RWPE1 (cell line): ENCODE measurements around the gene CPAMD8.
"Not testable (repeated sequence)": the region's sequence is repeated elsewhere in the genome, so short reads cannot be mapped to it uniquely, and the experiment has no call there.

Experiments
- CTCF ChIA-PET: fragments of 350-600 bp; sonication (Branson Sonifier 250); formaldehyde crosslinking; extraction: SDS; loops from one replicate; lab custom pipeline; 2021; lab: Yijun Ruan, JAX
- POLR2A ChIA-PET: fragments of 400-600 bp; formaldehyde crosslinking; extraction: SDS; loops from one replicate; lab custom pipeline; 2020; ENCODE audit warnings: antibody characterized with exemption; ENCODE audit not compliant: low non-redundant PET; lab: Yijun Ruan, JAX
- DNase-seq: peaks from one replicate; pipeline ENCODE4 v3.0.0; 2012; ENCODE audit warnings: low spot score
- H3K27ac ChIP-seq: fragments of 450-650 bp; 2 replicates; pipeline ENCODE4 v1.5.1; 2017
- CTCF ChIP-seq: fragments of 450-650 bp; conservative IDR thresholded peaks from 2 replicates; pipeline ENCODE4 v1.5.1; 2017; ENCODE audit warnings: low read depth, mild to moderate bottlenecking

Gene CPAMD8

GRCh38 chr19:17023805-17024204 lies 2.8 kb downstream of the CPAMD8 start:
- ChIA-PET CTCF (no interaction called here), POLR2A (no interaction called here)
- no peak overlapping the region for H3K27ac ChIP-seq
- DNase-seq = no peak
- TF ChIP-seq CTCF = no peak

- ChIA-PET POLR2A (no interaction called here), CTCF (interaction anchor here (0.6 kb wide), 1 partner anchor 273 kb away, joined by 6 read pairs; no protein-coding TSS in a partner anchor)
- H3K27ac ChIP-seq = no peak overlapping the region
- no peak for TF ChIP-seq CTCF
- DNase-seq = no peak
Measured at GRCh38 chr19:17022738-17023137, 3.9 kb downstream of the CPAMD8 start.

GRCh38 chr19:17021793-17022590 lies 4.6 kb downstream of the CPAMD8 start:
- CTCF ChIA-PET = interaction anchor here (0.6 kb wide), 1 partner anchor 192 kb away, joined by 3 read pairs; no protein-coding TSS in a partner anchor
- TF ChIP-seq CTCF = no peak
- peak; percentile 79 for DNase-seq
- H3K27ac ChIP-seq = no peak overlapping the region
- POLR2A ChIA-PET = no interaction called here

- no peak for DNase-seq
- no peak for TF ChIP-seq CTCF
- POLR2A ChIA-PET = no interaction called here
- CTCF ChIA-PET = no interaction called here
- H3K27ac ChIP-seq = no peak overlapping the region
Measured at GRCh38 chr19:17021328-17021727, 5.3 kb downstream of the CPAMD8 start.

- ChIA-PET CTCF (no interaction called here), POLR2A (no interaction called here)
- no peak overlapping the region for H3K27ac ChIP-seq
- TF ChIP-seq CTCF = no peak
- DNase-seq = no peak
Measured at GRCh38 chr19:17020823-17021222, 5.8 kb downstream of the CPAMD8 start.

- DNase-seq = no peak
- CTCF ChIA-PET = no interaction called here
- POLR2A ChIA-PET = no interaction called here
- TF ChIP-seq CTCF = no peak
- no peak overlapping the region for H3K27ac ChIP-seq
Measured at GRCh38 chr19:17020385-17020784, 6.2 kb downstream of the CPAMD8 start.

- CTCF ChIA-PET, H3K27ac ChIP-seq, POLR2A ChIA-PET: not testable (repeated sequence)
- DNase-seq = peak; percentile 55
Measured at GRCh38 chr19:17014212-17014861, 12.3 kb downstream of the CPAMD8 start.
